IMR-90 (cell line): ENCODE results near the gene ROBO1. TPM values are rescaled to one million over a fixed set of nuclear protein-coding genes. Genes with fewer than 3 reads are reported as not detected.

ENCODE experiments used
- ATAC-seq: fragments of 200-7000 bp; cut with Tn5 transposase; 2 replicates; pipeline ENCODE4 v1.9.1; 2020; ENCODE audit warnings: low read depth, mild to moderate bottlenecking, moderate library complexity
- BruUV-seq: library from RNA; stranded (reverse); fragments of 400-500 nt; replicated peaks from 2 replicates; lab custom pipeline; 2021; lab: Mats Ljungman, UMichigan
- CTCF ChIA-PET: fragments of 300-600 bp; formaldehyde crosslinking; extraction: SDS; loops from one replicate; lab custom pipeline; 2021; ENCODE audit warnings: antibody characterized with exemption; lab: Yijun Ruan, JAX
- POLR2A ChIA-PET: fragments of 300-600 bp; sonication (Branson Sonifier 250); formaldehyde crosslinking; loops from one replicate; lab custom pipeline; 2022; ENCODE audit warnings: antibody characterized with exemption; ENCODE audit not compliant: unreplicated experiment; lab: Charles Lee
- DNase-seq: peaks from one replicate; pipeline ENCODE4 v3.0.0; 2013
- H2AFZ ChIP-seq: replicated peaks from 2 replicates; pipeline ENCODE3; 2013; ENCODE audit warnings: low read length, mild to moderate bottlenecking; ENCODE audit not compliant: poor library complexity
- H2AK5ac ChIP-seq: 2 replicates; pipeline ENCODE4 v1.6.1; 2013; ENCODE audit warnings: low read depth, low read length, inconsistent platforms
- H2AK9ac ChIP-seq: replicated peaks from 2 replicates; pipeline ENCODE3; 2013; ENCODE audit warnings: mild to moderate bottlenecking, low read depth, low read length, moderate library complexity; ENCODE audit not compliant: poor library complexity
- H2BK120ac ChIP-seq: 2 replicates; pipeline ENCODE4 v1.6.1; 2013; ENCODE audit warnings: low read depth, low read length, inconsistent platforms
- H2BK15ac ChIP-seq: 3 replicates; pipeline ENCODE4 v1.6.1; 2013; ENCODE audit warnings: low read depth, low read length, inconsistent platforms
- H2BK20ac ChIP-seq: 2 replicates; pipeline ENCODE4 v1.6.1; 2013; ENCODE audit warnings: low read depth, mild to moderate bottlenecking, inconsistent platforms, low read length, moderate library complexity
- H2BK5ac ChIP-seq: 2 replicates; pipeline ENCODE4 v1.6.1; 2013; ENCODE audit warnings: mild to moderate bottlenecking, low read depth, low read length, inconsistent platforms; ENCODE audit not compliant: poor library complexity, severe bottlenecking
- H3K14ac ChIP-seq: replicated peaks from 2 replicates; pipeline ENCODE4 v1.6.1; 2013; ENCODE audit warnings: low read depth, low read length, inconsistent platforms
- H3K18ac ChIP-seq: 2 replicates; pipeline ENCODE4 v1.6.1; 2013; ENCODE audit warnings: low read depth, low read length, control low read depth
- H3K23ac ChIP-seq: 2 replicates; pipeline ENCODE4 v1.6.1; 2013; ENCODE audit warnings: low read depth, low read length, inconsistent platforms
- H3K27ac ChIP-seq: 2 replicates; pipeline ENCODE4 v1.5.1; 2013; ENCODE audit warnings: mild to moderate bottlenecking, control low read depth, low read length; ENCODE audit not compliant: insufficient read depth
- H3K27me3 ChIP-seq: 2 replicates; pipeline ENCODE4 v1.6.1; 2013; ENCODE audit warnings: low read length; ENCODE audit not compliant: control insufficient read depth, insufficient read depth
- H3K36me3 ChIP-seq: 2 replicates; pipeline ENCODE4 v1.6.1; 2013; ENCODE audit warnings: low read length, mixed read lengths; ENCODE audit not compliant: control insufficient read depth, insufficient read depth
- H3K4ac ChIP-seq: 2 replicates; pipeline ENCODE4 v1.6.1; 2013; ENCODE audit warnings: low read depth, low read length, inconsistent platforms
- H3K4me1 ChIP-seq: 2 replicates; pipeline ENCODE4 v1.6.1; 2013; ENCODE audit warnings: low read length, mixed read lengths; ENCODE audit not compliant: control insufficient read depth, insufficient read depth
- H3K4me2 ChIP-seq: 2 replicates; pipeline ENCODE4 v1.6.1; 2013; ENCODE audit warnings: low read depth, mild to moderate bottlenecking, control low read depth, low read length, moderate library complexity
- H3K4me3 ChIP-seq: 2 replicates; pipeline ENCODE4 v1.5.1; 2013; ENCODE audit warnings: low read depth, mild to moderate bottlenecking, control low read depth, low read length, moderate library complexity; ENCODE audit not compliant: insufficient read depth
- H3K56ac ChIP-seq: 2 replicates; pipeline ENCODE4 v1.6.1; 2013; ENCODE audit warnings: low read length, inconsistent platforms; ENCODE audit not compliant: insufficient read depth; ENCODE audit errors: extremely low read depth
- H3K79me1 ChIP-seq, 2 experiments: 2 replicates each; pipeline ENCODE4 v1.6.1; 2013; ENCODE audit warnings: low read length in 2 of 2, inconsistent platforms in 1 of 2, low read depth in 1 of 2
- H3K9ac ChIP-seq: 2 replicates; pipeline ENCODE4 v1.6.1; 2013; ENCODE audit warnings: low read depth, low read length, control low read depth
- H3K9me1 ChIP-seq: 2 replicates; pipeline ENCODE4 v1.6.1; 2013; ENCODE audit warnings: low read length, inconsistent platforms; ENCODE audit not compliant: insufficient read depth
- H3K9me3 ChIP-seq: 2 replicates; pipeline ENCODE4 v1.6.1; 2013; ENCODE audit warnings: low read length; ENCODE audit not compliant: control insufficient read depth, insufficient read depth
- H4K20me1 ChIP-seq: 2 replicates; pipeline ENCODE4 v1.6.1; 2013; ENCODE audit warnings: low read length, inconsistent platforms; ENCODE audit not compliant: insufficient read depth
- H4K5ac ChIP-seq: 2 replicates; pipeline ENCODE4 v1.6.1; 2013; ENCODE audit warnings: mild to moderate bottlenecking, low read depth, low read length, control low read depth
- H4K8ac ChIP-seq, 2 experiments: 2 replicates each; pipeline ENCODE4 v1.6.1; 2013; ENCODE audit warnings: low read depth in 2 of 2, low read length in 2 of 2, control low read depth in 1 of 2, inconsistent platforms in 1 of 2
- H4K91ac ChIP-seq: 2 replicates; pipeline ENCODE4 v1.6.1; 2013; ENCODE audit warnings: low read depth, low read length, inconsistent platforms; ENCODE audit not compliant: insufficient read depth
- BHLHE40 ChIP-seq: fragments of 150-350 bp; IDR thresholded peaks from 2 replicates; pipeline ENCODE4 v1.6.1; 2016; ENCODE audit warnings: mild to moderate bottlenecking, low read depth, low read length
- CEBPB ChIP-seq: IDR thresholded peaks from 2 replicates; pipeline ENCODE4 v1.6.1; 2012; ENCODE audit warnings: low read depth, low read length, improper control_type of control experiment
- CHD1 ChIP-seq: IDR thresholded peaks from 2 replicates; pipeline ENCODE4 v1.6.1; 2012; ENCODE audit warnings: low read depth, low read length, improper control_type of control experiment
- CTCF ChIP-seq: conservative IDR thresholded peaks from 2 replicates; pipeline ENCODE4 v1.5.1; 2012; ENCODE audit warnings: mild to moderate bottlenecking, low read depth, low read length, improper control_type of control experiment
- ELK1 ChIP-seq: fragments of 150-350 bp; IDR thresholded peaks from 2 replicates; pipeline ENCODE4 v1.6.1; 2016; ENCODE audit warnings: low read depth, mild to moderate bottlenecking, low read length, moderate library complexity, borderline replicate concordance
- FOS ChIP-seq: fragments of 150-350 bp; IDR thresholded peaks from 2 replicates; pipeline ENCODE4 v1.6.1; 2016; ENCODE audit warnings: low read depth, low read length
- MAFK ChIP-seq: IDR thresholded peaks from 2 replicates; pipeline ENCODE4 v1.6.1; 2012; ENCODE audit warnings: low read depth, low read length, improper control_type of control experiment
- MAZ ChIP-seq: IDR thresholded peaks from 2 replicates; pipeline ENCODE4 v1.6.1; 2012; ENCODE audit warnings: low read depth, mild to moderate bottlenecking, low read length, improper control_type of control experiment, moderate library complexity, borderline replicate concordance
- MXI1 ChIP-seq: IDR thresholded peaks from 2 replicates; pipeline ENCODE4 v1.6.1; 2012; ENCODE audit warnings: low read depth, mild to moderate bottlenecking, low read length, moderate library complexity, borderline replicate concordance
- NFE2L2 ChIP-seq: fragments of 150-350 bp; IDR thresholded peaks from 2 replicates; pipeline ENCODE4 v1.6.1; 2016; ENCODE audit warnings: low read depth, mild to moderate bottlenecking, low read length
- POLR2A ChIP-seq: IDR thresholded peaks from 2 replicates; pipeline ENCODE4 v1.6.1; 2012; ENCODE audit warnings: mild to moderate bottlenecking, low read depth, low read length
- RAD21 ChIP-seq: IDR thresholded peaks from 2 replicates; pipeline ENCODE4 v1.6.1; 2012; ENCODE audit warnings: low read length, improper control_type of control experiment
- RCOR1 ChIP-seq: IDR thresholded peaks from 2 replicates; pipeline ENCODE4 v1.6.1; 2012; ENCODE audit warnings: mild to moderate bottlenecking, low read length, improper control_type of control experiment; ENCODE audit not compliant: insufficient replicate concordance
- RFX5 ChIP-seq: IDR thresholded peaks from 2 replicates; pipeline ENCODE4 v1.8.0; 2012; ENCODE audit warnings: low read depth, mild to moderate bottlenecking, low read length, moderate library complexity
- SMC3 ChIP-seq: fragments of 150-350 bp; IDR thresholded peaks from 2 replicates; pipeline ENCODE4 v1.6.1; 2016; ENCODE audit warnings: low read depth, mild to moderate bottlenecking, antibody characterized with exemption, low read length, moderate library complexity
- USF2 ChIP-seq: fragments of 150-350 bp; IDR thresholded peaks from 2 replicates; pipeline ENCODE4 v1.6.1; 2017; ENCODE audit warnings: mild to moderate bottlenecking, antibody characterized with exemption, low read length, low read depth
- WGBS, 2 experiments: methylation state at CpG; one replicate each; pipeline versions ENCODE4 v1.1.5 to v1.1.7; 2013; ENCODE audit warnings: missing lambda C conversion rate in 2 of 2; ENCODE audit not compliant: insufficient read length in 1 of 2; ENCODE audit errors: extremely low coverage in 2 of 2; 5-methylcytosine and 5-hydroxymethylcytosine counted together
- dilution Hi-C: fragments of 300-500 bp; cut with HindIII; formaldehyde crosslinking; loops from one replicate; pipeline ENCODE4 v1.14.3; 2018; ENCODE audit warnings: low sequenced_read_pairs; ENCODE audit not compliant: unreplicated experiment
- in situ Hi-C: fragments of 300-500 bp; cut with MboI; formaldehyde crosslinking; loops from 3 replicates; pipeline ENCODE4 v1.14.3; 2019; ENCODE audit warnings: low sequenced_read_pairs, inconsistent platforms, mixed read lengths
- intact Hi-C: fragments of 100-400 bp; cut with micrococcal nuclease; formaldehyde crosslinking; loops from 2 replicates; pipeline ENCODE4 v1.10.0; 2022
- polyA plus RNA-seq, 3 experiments: library from polyadenylated mRNA; depleted of rRNA; stranded (reverse); fragments of >200 nt; gene quantifications; 2 replicates each; pipeline ENCODE4 v1.2.3, GENCODE V29; 2012; ENCODE audit warnings: low replicate concordance in 1 of 3
- total RNA-seq: library from RNA; depleted of rRNA; stranded (reverse); fragments of >200 nt; gene quantifications from 2 replicates; pipeline ENCODE4 v1.2.3, GENCODE V29; 2012

ROBO1 gene
- total and polyA plus RNA-seq, 2 of the 4 experiments (the other 2 are of a cell fraction), result 24.1 to 53.9 TPM

- no peak overlapping the region for H4K5ac ChIP-seq
- no peak overlapping the region for H2AK9ac ChIP-seq
- DNase-seq (no peak), ATAC-seq (no peak)
- intact Hi-C loops, result no loop called here
- H2BK5ac ChIP-seq, result no peak overlapping the region
- H3K79me1 ChIP-seq, result no peaks in the 10 kb centered on the region
- H3K9me3 ChIP-seq, result no peaks in the 10 kb centered on the region
- H3K4me1 ChIP-seq, result no peaks in the 10 kb centered on the region
- H3K56ac ChIP-seq, result no peak overlapping the region
- no peak overlapping the region for H3K18ac ChIP-seq
- H3K4me3 ChIP-seq, result no peak overlapping the region
- H4K91ac ChIP-seq, result no peak overlapping the region
- no CpG with 5 or more reads among the region's 6 CpGs for WGBS, 2 experiments
- no peak overlapping the region for H2BK120ac ChIP-seq
- no peak overlapping the region for H3K4me2 ChIP-seq
- dilution Hi-C loops, result no loop called here
- H3K9ac ChIP-seq, result no peak overlapping the region
- ChIA-PET POLR2A (no interaction called here), CTCF (no interaction called here)
- no peaks in the 10 kb centered on the region for H4K20me1 ChIP-seq
- no peaks in the 10 kb centered on the region for H3K9me1 ChIP-seq
- no peak overlapping the region for H2BK15ac ChIP-seq
- H2AFZ ChIP-seq, result peak overlapping the region; percentile 14
- H3K23ac ChIP-seq, result no peak overlapping the region
- no peak for TF ChIP-seq RCOR1
- TF ChIP-seq RAD21, result no peak
- TF ChIP-seq NFE2L2, result no peak
- no peak for TF ChIP-seq MXI1
- no peak for TF ChIP-seq FOS
- no peak for TF ChIP-seq ELK1
- no peak for TF ChIP-seq CEBPB
- TF ChIP-seq POLR2A, result no peak
- no peak for TF ChIP-seq MAFK
- TF ChIP-seq RFX5, result no peak
- no peak for TF ChIP-seq SMC3
- TF ChIP-seq BHLHE40, result no peak
- no peak for TF ChIP-seq CTCF
- no peak for TF ChIP-seq USF2
- no peak for TF ChIP-seq CHD1
- no peak for TF ChIP-seq MAZ
- H3K14ac ChIP-seq, result no peak overlapping the region
- no TSS peak for BruUV-seq
- H4K8ac ChIP-seq, result no peak overlapping the region
- no peak overlapping the region for H3K4ac ChIP-seq
- H2BK20ac ChIP-seq, result no peak overlapping the region
- in situ Hi-C loops, result no loop called here
- H3K27me3 ChIP-seq, result no peaks in the 10 kb centered on the region
- no peaks in the 10 kb centered on the region for H3K36me3 ChIP-seq
- H2AK5ac ChIP-seq, result no peak overlapping the region
- H3K27ac ChIP-seq, result no peak overlapping the region
Observed at GRCh38 chr3:78569804-78570203, 1198.0 kb downstream of the ROBO1 start.
